ENCODE measurements around the gene WDR55. TPM values are rescaled to one million over a fixed set of nuclear protein-coding genes. Genes with fewer than 3 reads are reported as not detected.

The WDR55 gene
- total and polyA plus RNA-seq, 2 experiments from 2014 or later = 9.6 to 18.0 TPM

DNA sequence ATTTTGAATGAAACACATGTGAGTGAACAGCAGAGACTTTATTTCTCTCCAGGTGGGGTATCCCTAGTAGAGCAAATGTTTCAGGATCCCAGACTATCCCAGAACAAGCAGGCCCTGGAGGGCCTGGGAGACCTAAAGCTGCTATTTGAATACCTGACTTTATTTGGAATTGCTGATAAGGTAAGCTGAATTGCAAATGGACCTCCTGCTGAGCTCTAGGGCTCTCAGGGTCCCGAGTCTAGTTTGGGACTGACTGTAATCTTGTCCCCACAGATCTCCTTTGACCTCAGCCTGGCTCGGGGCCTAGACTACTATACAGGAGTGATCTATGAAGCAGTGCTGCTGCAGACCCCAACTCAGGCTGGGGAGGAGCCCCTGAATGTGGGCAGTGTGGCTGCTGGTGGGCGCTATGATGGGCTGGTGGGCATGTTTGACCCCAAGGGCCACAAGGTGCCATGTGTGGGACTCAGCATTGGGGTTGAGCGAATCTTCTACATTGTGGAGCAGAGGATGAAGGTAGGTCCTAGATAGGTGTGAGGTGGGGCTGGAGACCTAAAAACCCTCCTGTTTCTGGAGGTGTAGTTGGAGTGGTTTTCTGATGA lies 32.3 kb downstream of the WDR55 start:
- H3K27ac ChIP-seq (ENCODE audit: low read depth) = no peak overlapping the region
- H3K4me3 ChIP-seq = no peak overlapping the region
- peaks cover 30% of the 10 kb centered on the region; the same call in 1 of the 2 replicates for H3K36me3 ChIP-seq (ENCODE audit: insufficient read depth)
- H3K27me3 Mint-ChIP-seq (ENCODE audit: insufficient read depth, low read depth, poor library complexity) = peaks cover 12% of the 10 kb centered on the region
- no peaks in the 10 kb centered on the region for H3K9me2 ChIP-seq (ENCODE audit: insufficient read depth)
- no peak for TF ChIP-seq ETS1 (IDR thresholded peaks at IDR 0.05)
- TF ChIP-seq ZNF114 (CRISPR knock-in tag; IDR thresholded peaks at IDR 0.05) = no peak
- TF ChIP-seq POLR2AphosphoS5 (IDR thresholded peaks at IDR 0.05; ENCODE audit: low read depth) = no peak
- no peak for TF ChIP-seq REST (IDR thresholded peaks at IDR 0.05; ENCODE audit: unreplicated experiment)
- TF ChIP-seq, protein P1, sequence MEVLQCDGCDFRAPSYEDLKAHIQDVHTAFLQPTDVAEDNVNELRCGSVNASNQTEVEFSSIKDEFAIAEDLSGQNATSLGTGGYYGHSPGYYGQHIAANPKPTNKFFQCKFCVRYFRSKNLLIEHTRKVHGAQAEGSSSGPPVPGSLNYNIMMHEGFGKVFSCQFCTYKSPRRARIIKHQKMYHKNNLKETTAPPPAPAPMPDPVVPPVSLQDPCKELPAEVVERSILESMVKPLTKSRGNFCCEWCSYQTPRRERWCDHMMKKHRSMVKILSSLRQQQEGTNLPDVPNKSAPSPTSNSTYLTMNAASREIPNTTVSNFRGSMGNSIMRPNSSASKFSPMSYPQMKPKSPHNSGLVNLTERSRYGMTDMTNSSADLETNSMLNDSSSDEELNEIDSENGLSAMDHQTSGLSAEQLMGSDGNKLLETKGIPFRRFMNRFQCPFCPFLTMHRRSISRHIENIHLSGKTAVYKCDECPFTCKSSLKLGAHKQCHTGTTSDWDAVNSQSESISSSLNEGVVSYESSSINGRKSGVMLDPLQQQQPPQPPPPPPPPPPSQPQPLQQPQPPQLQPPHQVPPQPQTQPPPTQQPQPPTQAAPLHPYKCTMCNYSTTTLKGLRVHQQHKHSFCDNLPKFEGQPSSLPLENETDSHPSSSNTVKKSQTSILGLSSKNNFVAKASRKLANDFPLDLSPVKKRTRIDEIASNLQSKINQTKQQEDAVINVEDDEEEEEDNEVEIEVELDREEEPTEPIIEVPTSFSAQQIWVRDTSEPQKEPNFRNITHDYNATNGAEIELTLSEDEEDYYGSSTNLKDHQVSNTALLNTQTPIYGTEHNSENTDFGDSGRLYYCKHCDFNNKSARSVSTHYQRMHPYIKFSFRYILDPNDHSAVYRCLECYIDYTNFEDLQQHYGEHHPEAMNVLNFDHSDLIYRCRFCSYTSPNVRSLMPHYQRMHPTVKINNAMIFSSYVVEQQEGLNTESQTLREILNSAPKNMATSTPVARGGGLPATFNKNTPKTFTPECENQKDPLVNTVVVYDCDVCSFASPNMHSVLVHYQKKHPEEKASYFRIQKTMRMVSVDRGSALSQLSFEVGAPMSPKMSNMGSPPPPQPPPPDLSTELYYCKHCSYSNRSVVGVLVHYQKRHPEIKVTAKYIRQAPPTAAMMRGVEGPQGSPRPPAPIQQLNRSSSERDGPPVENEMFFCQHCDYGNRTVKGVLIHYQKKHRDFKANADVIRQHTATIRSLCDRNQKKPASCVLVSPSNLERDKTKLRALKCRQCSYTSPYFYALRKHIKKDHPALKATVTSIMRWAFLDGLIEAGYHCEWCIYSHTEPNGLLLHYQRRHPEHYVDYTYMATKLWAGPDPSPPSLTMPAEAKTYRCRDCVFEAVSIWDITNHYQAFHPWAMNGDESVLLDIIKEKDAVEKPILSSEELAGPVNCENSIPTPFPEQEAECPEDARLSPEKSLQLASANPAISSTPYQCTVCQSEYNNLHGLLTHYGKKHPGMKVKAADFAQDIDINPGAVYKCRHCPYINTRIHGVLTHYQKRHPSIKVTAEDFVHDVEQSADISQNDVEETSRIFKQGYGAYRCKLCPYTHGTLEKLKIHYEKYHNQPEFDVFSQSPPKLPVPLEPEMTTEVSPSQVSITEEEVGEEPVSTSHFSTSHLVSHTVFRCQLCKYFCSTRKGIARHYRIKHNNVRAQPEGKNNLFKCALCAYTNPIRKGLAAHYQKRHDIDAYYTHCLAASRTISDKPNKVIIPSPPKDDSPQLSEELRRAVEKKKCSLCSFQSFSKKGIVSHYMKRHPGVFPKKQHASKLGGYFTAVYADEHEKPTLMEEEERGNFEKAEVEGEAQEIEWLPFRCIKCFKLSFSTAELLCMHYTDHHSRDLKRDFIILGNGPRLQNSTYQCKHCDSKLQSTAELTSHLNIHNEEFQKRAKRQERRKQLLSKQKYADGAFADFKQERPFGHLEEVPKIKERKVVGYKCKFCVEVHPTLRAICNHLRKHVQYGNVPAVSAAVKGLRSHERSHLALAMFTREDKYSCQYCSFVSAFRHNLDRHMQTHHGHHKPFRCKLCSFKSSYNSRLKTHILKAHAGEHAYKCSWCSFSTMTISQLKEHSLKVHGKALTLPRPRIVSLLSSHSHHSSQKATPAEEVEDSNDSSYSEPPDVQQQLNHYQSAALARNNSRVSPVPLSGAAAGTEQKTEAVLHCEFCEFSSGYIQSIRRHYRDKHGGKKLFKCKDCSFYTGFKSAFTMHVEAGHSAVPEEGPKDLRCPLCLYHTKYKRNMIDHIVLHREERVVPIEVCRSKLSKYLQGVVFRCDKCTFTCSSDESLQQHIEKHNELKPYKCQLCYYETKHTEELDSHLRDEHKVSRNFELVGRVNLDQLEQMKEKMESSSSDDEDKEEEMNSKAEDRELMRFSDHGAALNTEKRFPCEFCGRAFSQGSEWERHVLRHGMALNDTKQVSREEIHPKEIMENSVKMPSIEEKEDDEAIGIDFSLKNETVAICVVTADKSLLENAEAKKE (CRISPR knock-in tag; IDR thresholded peaks at IDR 0.05) = no peak
- no peak for TF ChIP-seq ZNF331 (CRISPR knock-in tag; IDR thresholded peaks at IDR 0.05; ENCODE audit: low read depth)
- no peak for TF ChIP-seq NANOG (IDR thresholded peaks at IDR 0.05; ENCODE audit: borderline replicate concordance)
- TF ChIP-seq STAT1 (IDR thresholded peaks at IDR 0.05; ENCODE audit: unreplicated experiment) = no peak
- no peak for TF ChIP-seq EZH2phosphoT487 (IDR thresholded peaks at IDR 0.05; ENCODE audit: unreplicated experiment)
- TF ChIP-seq, protein P2, sequence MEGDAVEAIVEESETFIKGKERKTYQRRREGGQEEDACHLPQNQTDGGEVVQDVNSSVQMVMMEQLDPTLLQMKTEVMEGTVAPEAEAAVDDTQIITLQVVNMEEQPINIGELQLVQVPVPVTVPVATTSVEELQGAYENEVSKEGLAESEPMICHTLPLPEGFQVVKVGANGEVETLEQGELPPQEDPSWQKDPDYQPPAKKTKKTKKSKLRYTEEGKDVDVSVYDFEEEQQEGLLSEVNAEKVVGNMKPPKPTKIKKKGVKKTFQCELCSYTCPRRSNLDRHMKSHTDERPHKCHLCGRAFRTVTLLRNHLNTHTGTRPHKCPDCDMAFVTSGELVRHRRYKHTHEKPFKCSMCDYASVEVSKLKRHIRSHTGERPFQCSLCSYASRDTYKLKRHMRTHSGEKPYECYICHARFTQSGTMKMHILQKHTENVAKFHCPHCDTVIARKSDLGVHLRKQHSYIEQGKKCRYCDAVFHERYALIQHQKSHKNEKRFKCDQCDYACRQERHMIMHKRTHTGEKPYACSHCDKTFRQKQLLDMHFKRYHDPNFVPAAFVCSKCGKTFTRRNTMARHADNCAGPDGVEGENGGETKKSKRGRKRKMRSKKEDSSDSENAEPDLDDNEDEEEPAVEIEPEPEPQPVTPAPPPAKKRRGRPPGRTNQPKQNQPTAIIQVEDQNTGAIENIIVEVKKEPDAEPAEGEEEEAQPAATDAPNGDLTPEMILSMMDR (conservative IDR thresholded peaks at IDR 0.05; ENCODE audit: low read depth in 2 of 2) = no peak
- TF ChIP-seq EZH2 (IDR thresholded peaks at IDR 0.05; ENCODE audit: low read depth, unreplicated experiment) = no peak
- TF ChIP-seq CREB1 (CRISPR knock-in tag; IDR thresholded peaks at IDR 0.05; ENCODE audit: low read depth) = no peak
- TF ChIP-seq JUNB (IDR thresholded peaks at IDR 0.05; ENCODE audit: unreplicated experiment) = no peak
- no peaks in the 10 kb centered on the region for H3K27me3 ChIP-seq (ENCODE audit: insufficient read depth)
- peaks cover 16% of the 10 kb centered on the region for H3K4me1 Mint-ChIP-seq
- no peak for ATAC-seq
- no peak overlapping the region for H3K4me2 ChIP-seq
- peaks cover 75% of the 10 kb centered on the region for H3K36me3 Mint-ChIP-seq (ENCODE audit: low read depth)
- no peak overlapping the region for H2AFZ ChIP-seq
- peak overlapping the region; percentile 66 for H3K27ac Mint-ChIP-seq
- no peak overlapping the region for H3K4me3 Mint-ChIP-seq
- no peaks in the 10 kb centered on the region; the same call in 1 of the 2 replicates for H3F3A ChIP-seq (replicated peaks; ENCODE audit: low read depth)
- peaks cover 6% of the 10 kb centered on the region for H3K4me1 ChIP-seq (ENCODE audit: insufficient read depth)
- no peak for DNase-seq (ENCODE audit: low spot score)
- H3K79me2 ChIP-seq (replicated peaks; ENCODE audit: insufficient read depth) = peaks cover 34% of the 10 kb centered on the region
- H3K9me3 Mint-ChIP-seq = no peaks in the 10 kb centered on the region
- peaks cover 4% of the 10 kb centered on the region; the same call in 1 of the 2 replicates for H4K20me1 ChIP-seq (replicated peaks; ENCODE audit: insufficient read depth)
